NCI-H146 (cell line): ENCODE results near the gene ULBP2.
"Not testable (repeated sequence)": the region's sequence is repeated elsewhere in the genome, so short reads cannot be mapped to it uniquely, and the experiment has no call there.

Source experiments
- DNase-seq: peaks from one replicate; lab custom pipeline; 2025; lab: John Stamatoyannopoulos, UW

Gene ULBP2

GRCh38 chr6:149909701-149910470 lies 31.9 kb upstream of the ULBP2 start:
- no peak for DNase-seq

DNA sequence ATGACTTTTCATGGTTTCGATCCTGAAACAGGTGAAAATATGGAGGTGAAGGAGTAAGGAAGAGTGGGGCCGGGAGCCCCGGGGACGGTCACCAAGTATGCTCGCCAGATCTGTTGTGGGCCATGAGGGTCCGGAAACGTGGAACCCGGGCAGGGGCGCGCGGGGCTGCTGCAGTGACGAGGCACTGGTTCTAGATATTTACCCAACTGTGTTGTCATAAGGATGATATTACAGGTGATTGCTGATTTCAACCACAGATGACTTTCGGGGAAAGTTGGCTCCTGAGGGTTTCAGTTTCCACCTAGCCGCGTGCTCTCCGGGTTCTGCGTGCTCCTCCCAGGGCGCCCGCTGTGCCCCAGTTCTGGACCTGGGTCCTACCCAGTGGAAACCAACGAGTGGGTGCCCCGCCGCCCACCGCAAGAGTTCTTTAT lies 31.1 kb upstream of the ULBP2 start:
- no peak for DNase-seq

DNA sequence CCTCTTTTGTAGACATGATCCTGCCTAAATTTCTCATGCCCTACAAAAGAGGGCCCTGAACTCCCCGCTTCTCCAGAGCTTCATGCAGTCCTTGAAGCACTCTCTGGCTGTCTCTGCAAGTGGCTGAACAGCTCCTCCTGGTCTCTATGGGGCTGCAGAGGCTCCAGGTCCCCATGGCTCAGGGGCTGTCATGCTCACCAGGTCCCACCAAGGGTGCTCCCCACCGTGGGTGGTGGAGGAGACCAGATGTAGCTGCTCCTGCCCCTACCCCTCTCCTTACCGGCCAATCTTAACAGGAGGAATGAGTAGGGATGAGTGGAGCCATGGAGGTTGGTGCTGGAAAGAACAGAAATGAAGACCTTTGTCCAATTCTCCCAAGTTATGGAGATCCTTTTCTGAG lies 29.1 kb upstream of the ULBP2 start:
- DNase-seq, result not testable (repeated sequence)

GRCh38 chr6:149913085-149913484 lies 28.7 kb upstream of the ULBP2 start:
- DNase-seq, result no peak

DNA sequence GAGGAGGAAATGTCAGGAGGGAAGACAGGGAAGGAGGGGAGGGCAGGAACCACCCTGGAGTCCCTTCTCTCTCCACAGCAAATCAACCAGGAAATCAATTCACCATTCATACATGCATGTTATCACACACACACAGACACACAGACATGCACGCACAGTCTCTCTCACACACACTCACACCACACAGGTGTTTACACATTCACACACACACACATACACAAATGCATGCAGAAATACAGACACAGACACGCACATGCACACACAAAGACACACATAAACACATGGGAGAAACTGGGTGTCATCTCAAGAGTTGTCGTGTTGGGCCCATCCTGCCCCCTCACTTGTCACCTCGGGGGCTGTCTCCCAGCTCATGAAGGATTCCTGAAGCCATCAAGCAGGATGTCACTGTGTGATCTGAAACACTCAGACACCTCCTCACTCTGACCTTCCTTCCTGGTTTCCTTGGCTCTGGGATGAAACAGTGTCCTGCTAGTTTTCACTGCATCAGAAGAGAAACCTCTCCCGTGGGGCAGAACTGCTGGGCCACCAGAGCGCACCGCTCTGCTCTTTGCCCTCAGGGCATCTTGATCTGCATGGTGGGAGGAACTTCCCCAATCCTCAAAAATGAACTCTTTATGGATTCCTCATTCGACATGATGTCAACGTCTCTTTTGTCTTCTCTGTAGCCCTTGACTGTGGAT lies 28.1 kb upstream of the ULBP2 start:
- DNase-seq, result no peak

GRCh38 chr6:149915970-149916865 lies 25.6 kb upstream of the ULBP2 start:
- DNase-seq, result no peak

DNA sequence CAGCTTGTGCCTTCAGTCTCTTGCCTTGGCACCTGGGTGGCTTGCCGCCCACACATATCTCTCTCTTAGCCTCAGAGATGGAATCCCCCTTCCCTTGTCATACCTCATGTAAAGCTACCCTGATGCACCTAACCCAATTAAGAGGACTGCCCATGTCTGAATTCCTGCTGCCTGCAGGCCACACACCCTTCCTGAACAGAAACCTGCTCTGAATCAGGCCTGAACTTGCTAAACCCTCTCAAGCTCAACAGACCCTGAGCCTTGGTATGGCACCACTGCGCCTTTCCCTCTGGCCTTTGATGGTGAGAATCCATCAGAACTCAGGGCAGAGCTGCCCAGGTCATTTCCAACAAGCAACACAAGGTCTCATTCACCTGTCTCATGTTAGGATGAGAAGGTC lies 24.1 kb upstream of the ULBP2 start:
- DNase-seq, result no peak

GRCh38 chr6:149918151-149918905 lies 23.5 kb upstream of the ULBP2 start:
- no peak for DNase-seq

- DNase-seq, result not testable (repeated sequence)
Measured at GRCh38 chr6:149919126-149919833, 22.5 kb upstream of the ULBP2 start.

DNA sequence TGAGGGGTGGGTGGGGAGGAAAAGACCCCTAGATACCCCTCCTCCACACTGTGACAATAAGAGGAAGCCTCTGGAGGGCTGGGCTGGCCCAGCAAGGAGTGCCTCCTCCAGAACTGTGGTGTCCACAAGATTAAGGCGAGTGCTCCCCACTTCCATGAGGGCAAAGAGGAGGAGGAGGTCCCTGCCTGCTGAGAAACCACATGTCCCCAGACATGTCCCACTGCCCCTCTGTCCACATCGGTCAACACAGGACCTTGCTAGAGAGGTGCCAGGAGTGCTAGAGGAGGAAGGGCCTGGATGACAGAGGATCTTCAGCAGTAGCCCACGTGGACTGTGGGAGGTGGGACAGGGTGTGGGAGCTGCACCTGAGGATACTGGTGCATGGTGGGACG lies 22.0 kb upstream of the ULBP2 start:
- no peak for DNase-seq

- DNase-seq, result no peak
Measured at GRCh38 chr6:149921361-149921760, 20.5 kb upstream of the ULBP2 start.

- not testable (repeated sequence) for DNase-seq
Measured at GRCh38 chr6:149922091-149922490, 19.7 kb upstream of the ULBP2 start.

DNA sequence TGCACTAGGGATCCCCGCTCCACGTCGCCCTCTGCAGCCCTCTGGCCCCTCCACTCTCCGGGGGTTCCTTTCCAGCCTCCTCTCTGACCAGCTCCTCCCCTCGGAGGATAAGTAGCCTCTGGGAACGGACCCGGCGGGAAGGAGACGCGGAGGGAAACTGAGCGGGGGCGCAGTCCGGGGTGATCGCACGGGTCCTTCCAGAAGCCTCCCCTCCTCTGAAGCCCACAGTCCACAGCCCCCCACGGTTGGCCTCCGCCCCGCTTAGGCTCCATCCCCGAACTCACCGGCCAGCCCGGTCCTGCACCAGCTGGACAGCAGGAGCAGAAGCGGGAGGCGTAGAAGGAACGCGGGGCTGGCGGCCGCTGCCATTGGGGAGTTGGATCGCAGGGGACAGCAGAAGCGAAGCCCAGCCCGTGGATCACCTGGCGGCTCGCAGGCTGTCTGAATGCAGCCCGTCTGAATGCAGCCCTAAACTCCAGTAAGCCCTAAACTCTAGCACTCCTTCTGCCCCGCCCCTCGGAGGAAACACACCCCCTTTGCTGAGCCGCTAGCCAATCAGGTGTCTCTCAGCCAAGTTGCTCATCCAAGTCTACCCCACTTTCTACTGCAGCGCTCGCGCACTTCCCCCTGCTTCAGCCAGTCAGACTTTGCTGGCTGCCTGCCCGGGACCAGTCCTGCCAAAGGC lies 19.0 kb upstream of the ULBP2 start, which contains the start of gene RAET1G:
RAET1G (minus strand) TSS at position 480 of the 685 bp plus-strand sequence; CDS start at position 369, 111 bp downstream.
- peak; percentile 92 for DNase-seq

DNA sequence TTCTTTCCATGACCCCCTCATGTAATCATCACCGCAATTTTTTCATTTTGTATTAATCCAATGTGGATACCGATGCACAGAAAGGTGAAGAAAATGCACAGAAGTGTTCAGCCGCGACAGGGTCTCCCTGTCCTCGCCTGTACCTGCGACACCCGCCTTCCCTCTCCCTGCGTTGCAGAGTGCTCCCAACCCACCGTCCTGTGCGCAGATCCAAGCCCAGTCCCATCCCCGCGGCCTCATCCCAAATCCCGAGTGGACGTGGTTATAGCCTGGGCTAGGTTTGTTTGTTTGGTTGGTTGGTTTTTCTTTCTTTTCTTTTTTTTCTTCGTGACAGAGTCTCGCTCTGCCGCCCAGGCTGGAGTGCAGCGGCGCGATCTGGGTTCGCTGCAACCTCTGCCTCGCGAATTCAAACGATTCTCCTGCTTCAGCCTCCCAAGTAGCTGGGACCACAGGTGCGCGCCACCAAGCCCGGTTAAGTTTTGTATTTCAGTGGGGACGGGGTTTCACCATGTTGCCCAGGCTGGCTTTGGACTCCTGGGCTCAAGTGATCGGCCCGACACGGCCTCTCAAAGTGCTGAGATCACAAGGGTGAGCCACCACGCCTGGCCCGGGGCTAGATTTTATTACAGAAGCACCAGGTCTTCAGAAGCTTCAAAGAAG lies 18.4 kb upstream of the ULBP2 start:
- no peak for DNase-seq

DNA sequence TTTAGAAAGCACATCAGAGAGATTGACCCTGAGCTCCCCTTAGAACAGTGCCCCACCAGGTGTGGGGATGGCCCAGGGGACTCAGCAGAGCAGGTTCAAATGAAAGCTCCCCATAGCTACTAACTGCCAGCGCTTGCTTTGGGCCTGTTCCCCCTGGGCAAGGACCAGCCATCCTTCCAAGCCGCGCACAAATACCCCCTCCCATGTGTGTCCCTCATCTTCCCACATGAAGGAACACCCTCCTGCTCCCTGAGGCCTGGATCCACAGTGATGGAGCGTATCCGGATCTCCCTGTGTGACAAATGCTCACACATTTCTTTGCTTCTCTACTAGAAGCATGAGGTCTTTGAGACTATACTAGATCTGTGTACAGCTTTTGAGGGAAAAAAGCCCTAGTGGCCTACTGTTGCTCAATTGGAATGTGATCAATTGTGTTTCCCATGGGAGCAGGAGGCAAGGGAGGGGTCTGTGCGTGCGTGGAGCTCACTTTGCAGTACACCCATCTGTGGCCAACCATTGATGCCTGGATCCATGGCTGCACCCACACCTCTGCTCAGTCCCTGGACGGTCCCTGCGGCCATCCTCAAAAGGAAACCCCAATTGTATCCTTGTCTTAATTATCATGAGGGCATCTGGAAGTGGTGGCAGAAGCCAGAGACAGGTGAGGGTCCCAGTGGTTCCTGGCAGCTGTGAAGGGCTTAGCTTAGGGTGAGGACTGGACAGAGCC lies 17.4 kb upstream of the ULBP2 start:
- DNase-seq, result no peak

- no peak for DNase-seq
Measured at GRCh38 chr6:149924933-149925252, 16.9 kb upstream of the ULBP2 start.

- no peak for DNase-seq
Measured at GRCh38 chr6:149925253-149925973, 16.4 kb upstream of the ULBP2 start.

DNA sequence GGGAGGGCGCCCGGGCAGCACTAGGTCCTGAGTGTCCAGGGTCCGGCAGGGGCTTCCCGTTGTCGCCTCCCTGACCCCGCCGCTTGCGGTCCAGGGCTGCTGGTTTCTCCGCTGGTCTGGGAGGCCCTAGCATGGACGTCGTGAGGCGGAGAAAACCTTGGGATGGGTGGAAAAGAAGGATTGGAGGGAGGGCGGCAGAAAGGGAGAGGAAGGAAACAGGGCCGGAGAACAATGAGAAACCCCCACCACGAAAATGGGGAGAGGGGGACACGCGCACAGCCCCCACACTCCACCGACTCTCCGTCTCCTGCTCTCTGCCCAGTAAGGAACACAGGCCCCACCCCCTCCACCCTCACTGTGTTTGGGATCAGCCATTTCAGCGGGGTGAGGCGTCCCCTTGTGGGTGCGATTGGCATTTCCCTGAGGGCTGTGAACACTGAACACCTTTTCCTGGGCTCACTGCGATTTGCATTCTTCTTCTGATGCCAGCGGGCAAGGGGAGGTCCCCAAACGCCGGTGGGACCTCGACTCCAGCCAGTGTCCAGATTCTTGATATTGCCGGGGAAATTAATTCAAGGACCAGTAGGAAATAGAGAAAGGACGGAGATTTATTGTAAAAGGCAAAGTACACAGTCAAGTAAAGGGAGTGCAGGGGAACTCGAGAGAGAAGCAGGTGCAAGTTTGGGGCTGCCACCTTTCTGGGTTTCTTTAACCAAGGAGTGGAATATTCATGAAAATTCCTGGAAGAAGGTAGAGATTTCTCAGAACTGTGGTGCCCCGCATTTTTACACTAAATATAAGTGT lies 15.6 kb upstream of the ULBP2 start:
- peak; percentile 87 for DNase-seq
